NCI-H1105 treated with DMSO at 0.1 percent for 48 hours (cell line): ENCODE data around the gene GSDME.
"Not testable (repeated sequence)": the region's sequence is repeated elsewhere in the genome, so short reads cannot be mapped to it uniquely, and the experiment has no call there.

Experiments
- DNase-seq: peaks from one replicate; lab custom pipeline; 2025; lab: John Stamatoyannopoulos, UW

Gene GSDME

GRCh38 chr7:24757353-24758275, at the start of gene GSDME:
Gene GSDME (minus strand): TSS chr7:24757464. CDS start chr7:24749774, 7,690 bp downstream.
- DNase-seq = no peak

DNA sequence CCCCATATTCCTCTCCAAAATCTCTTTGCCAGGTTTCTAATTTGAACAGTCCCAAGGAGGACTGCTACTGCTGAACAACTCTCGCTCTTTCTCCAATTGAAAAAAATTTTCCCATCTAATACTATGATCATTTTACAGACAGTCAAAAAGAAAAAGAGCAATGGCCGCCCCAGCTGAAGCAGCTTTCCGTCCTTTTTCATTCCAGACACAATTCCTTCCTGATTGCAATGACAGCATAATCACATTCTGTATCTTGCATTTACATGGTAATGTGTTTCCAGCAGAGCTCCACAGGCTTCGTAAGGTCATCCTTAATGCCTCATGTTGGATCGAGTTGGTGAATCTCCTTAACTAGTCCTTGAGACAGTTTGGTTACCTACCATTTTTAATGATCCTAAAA, 45.0 kb upstream of the GSDME start:
- DNase-seq = no peak

GRCh38 chr7:24801883-24802282, 44.6 kb upstream of the GSDME start:
- DNase-seq = no peak

GRCh38 chr7:24800667-24801066, 43.4 kb upstream of the GSDME start:
- DNase-seq = no peak

GRCh38 chr7:24800073-24800472, 42.8 kb upstream of the GSDME start:
- no peak for DNase-seq

DNA sequence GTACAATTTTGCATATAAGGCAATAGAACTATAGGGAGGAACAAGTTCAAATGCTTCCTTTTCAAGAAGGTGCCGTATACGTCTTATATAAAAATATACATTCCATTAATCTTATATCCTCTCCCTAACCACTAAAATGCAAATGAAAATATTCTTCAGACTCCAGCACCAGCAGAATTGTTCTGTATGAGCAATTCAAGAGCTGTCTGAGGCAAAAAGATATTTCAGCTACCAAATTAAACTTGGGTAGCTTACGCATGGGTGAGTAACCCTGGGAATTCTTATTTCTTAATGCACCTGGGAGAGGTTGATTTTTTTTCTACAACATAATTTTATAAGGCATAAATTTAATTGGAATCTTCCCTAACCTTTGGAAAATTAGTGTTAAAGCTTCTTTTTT, 42.2 kb upstream of the GSDME start:
- no peak for DNase-seq

- DNase-seq = no peak
Measured at GRCh38 chr7:24798261-24798660, 41.0 kb upstream of the GSDME start.

- no peak for DNase-seq
Measured at GRCh38 chr7:24797270-24797669, 40.0 kb upstream of the GSDME start.

- no peak for DNase-seq
Measured at GRCh38 chr7:24795407-24795767, 38.1 kb upstream of the GSDME start.

DNA sequence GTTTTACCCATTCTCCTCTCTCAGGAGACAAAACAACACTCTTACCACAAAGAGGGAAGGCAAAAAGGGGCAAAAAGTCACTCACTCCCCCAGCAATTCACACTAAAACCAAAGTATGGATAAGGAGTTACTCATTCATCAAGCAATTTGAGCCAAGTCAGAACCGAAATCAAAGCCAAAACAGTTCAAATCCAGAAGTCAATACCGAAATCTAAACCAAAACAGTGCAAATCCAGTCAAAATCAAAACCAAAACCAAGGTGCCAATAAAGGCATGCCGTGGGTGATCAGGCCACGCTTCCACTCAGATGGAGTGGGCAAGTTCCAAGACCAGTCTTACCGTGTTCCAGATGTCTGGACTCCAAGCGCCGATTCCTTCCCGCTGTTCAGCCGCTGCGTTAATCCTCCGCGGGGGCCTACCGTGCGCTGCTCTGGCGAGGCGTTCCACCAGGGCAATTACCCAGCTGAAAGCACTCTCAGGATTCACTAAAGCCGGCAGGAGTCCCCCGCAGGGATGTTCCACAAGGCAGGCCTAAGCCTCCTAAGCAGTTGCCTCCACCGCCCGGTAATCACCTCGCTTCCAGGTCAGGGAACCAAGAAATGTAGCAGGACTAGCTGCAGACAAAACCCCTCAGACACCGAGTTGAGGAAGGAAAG, 37.6 kb upstream of the GSDME start:
- not testable (repeated sequence) for DNase-seq

- no peak for DNase-seq
Measured at GRCh38 chr7:24793982-24794648, 36.9 kb upstream of the GSDME start.

DNA sequence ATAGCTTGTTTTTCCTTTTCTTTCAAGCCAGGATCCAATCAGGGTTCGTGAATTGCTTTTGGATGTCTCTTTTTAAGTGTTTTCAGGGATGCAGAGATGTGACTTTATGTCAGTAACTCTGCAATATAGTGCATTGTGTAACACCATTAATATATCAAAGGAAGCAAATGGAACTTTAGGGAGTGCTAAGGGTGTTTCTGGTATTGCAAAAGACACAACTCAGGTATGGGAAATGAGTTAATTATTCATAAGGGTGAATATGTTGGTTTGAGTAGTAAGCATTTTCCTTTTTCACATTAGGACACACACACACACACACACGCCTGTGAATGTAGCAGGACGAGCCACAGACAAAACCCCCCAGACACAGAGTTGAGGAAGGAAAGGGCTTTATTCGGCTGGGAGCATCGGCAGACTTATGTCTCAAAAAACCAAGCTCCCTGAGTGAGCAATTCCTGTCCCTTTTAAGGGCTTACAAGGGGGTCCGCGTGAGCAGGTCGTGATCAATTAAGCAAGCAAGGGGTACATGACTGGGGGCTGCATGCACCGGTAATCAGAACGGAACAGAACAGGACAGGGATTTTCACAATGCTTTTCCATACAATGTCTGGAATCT, 31.8 kb upstream of the GSDME start:
- no peak for DNase-seq

DNA sequence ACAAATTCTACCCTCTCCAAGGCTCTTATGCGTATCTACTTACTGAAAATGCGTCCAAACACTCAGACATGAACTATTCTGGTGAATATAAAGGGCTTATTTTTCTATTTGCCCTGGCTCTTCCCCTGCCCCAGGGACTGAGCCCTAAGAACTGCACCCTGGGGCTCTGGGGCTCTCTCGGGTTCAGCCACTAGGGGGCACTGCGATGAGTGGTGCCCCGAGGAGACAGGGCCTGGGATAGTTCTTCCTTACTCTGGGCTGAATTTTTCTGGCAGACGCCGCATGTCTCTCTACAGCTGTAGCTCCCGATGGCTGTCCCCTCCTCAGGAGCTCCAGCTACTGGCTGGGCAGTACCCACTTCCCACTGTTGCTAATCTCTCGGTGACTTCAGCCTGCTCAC, 30.8 kb upstream of the GSDME start:
- no peak for DNase-seq

DNA sequence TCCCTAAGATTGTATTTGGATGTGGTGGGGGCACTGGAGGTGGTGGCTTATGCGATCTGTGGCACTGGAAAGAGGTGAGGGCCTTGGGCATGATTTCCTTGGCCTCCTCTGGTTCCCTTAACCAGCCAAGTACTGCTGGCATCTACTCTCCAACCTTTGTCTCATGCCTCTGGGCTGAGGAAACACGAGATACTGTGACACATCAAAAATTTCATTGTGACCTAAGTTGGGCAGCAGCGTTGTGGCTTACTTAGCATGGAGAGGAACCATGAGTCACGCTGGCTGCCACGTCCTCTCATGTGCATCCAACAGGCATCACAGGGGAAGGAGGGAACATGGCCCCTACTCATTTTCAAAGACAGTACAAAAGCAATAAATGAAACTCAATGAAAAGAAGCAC, 29.7 kb upstream of the GSDME start:
- no peak for DNase-seq

GRCh38 chr7:24786306-24786705, 29.0 kb upstream of the GSDME start:
- no peak for DNase-seq

DNA sequence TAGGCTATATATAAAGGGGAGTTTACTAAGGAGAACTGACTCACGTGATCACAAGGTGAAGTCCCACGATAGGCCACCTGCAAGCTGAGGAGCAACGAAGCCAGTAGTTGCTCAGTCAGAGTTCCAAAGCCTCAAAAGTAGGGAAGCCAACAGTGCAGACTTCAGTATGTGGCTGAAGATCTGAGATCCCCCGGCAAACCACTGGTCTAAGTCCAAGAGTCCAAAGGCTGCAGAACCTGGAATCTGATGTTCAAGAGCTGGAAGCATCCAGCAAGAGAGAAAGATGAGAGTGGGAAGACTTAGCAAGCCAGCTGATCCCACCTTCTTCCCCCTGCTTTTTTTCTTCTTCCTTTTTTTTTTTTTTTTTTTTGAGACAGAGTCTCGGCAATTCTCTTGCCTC, 27.0 kb upstream of the GSDME start:
- DNase-seq = no peak

DNA sequence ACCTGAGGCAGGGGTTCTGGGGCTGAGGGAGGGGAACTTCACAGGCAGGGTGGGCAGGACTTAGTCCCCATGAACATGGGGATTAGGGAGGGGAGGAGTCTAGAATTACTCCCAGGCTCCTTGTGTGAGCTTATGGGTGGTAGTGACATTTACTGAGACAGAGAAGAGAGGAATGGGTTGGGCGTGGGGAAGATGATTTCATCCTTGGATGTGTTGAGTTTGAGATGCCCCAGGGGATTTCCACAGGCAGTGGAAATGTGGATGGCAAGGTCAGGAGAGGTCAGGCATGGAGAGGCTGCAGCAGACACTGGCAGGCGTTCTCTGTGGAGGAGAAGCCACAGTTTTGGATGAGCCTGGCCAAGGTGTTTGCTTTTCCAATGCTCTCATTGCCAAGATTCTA, 26.4 kb upstream of the GSDME start:
- DNase-seq = no peak

DNA sequence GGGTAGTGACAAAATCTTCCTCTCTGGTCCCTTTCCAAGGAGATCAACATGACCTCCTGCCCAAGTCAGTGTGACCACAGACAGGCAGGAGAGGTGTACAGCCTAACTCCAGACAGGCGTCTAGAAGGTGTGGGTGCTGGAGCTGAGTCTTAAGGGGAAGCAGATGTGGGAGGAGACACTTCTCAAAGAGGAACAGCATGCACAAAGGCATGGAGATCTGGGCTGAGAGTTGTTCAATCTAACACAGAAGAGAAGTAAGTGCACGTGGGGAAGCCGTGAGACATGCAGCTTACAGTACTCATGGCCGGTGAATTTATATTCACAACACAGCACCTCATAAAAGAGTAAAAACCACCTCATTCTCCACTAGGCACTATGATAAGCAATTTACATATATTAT, 23.8 kb upstream of the GSDME start:
- DNase-seq = no peak

- DNase-seq = no peak
Measured at GRCh38 chr7:24779283-24779655, 22.0 kb upstream of the GSDME start.

- no peak for DNase-seq
Measured at GRCh38 chr7:24778543-24779282, 21.4 kb upstream of the GSDME start.

GRCh38 chr7:24777806-24778205, 20.5 kb upstream of the GSDME start:
- DNase-seq = no peak

- no peak for DNase-seq
Measured at GRCh38 chr7:24773646-24774045, 16.4 kb upstream of the GSDME start.
